Heart left ventricle (tissue), 16 donors: ENCODE data around the gene OSBPL7. TPM values are rescaled to one million over a fixed set of nuclear protein-coding genes. Genes with fewer than 3 reads are reported as not detected.

Source experiments
- ATAC-seq, 4 donors: fragments of 200-7000 bp; cut with Tn5 transposase; one replicate each; pipeline ENCODE4 v1.9.1; 2020 to 2022; ENCODE audit warnings: moderate library complexity in 4 of 4, mild to moderate bottlenecking in 3 of 4, moderate number of reproducible peaks in 1 of 4
- DNase-seq, 5 donors: peaks; one replicate each; pipeline ENCODE4 v3.0.0-alpha.2; 2020
- H3K27ac ChIP-seq, 12 donors: fragments of 200-600 bp; sonication (generic) in 4 of 12; one replicate each; pipeline versions ENCODE4 v1.5.0 to v1.8.0; 2016 to 2022; ENCODE audit warnings: mild to moderate bottlenecking in 2 of 12
- H3K27me3 ChIP-seq, 9 donors: fragments of 200-600 bp; sonication (generic) in 2 of 9; one replicate each; pipeline versions ENCODE4 v1.5.1 to v1.8.0; 2016 to 2022; ENCODE audit warnings: mild to moderate bottlenecking in 3 of 9
- H3K36me3 ChIP-seq, 9 donors: fragments of 200-600 bp; sonication (generic) in 2 of 9; one replicate each; pipeline versions ENCODE4 v1.5.0 to v1.8.0; 2018 to 2022; ENCODE audit warnings: mild to moderate bottlenecking in 2 of 9
- H3K4me1 ChIP-seq, 12 donors: fragments of 200-600 bp; sonication (generic) in 4 of 12; one replicate each; pipeline versions ENCODE4 v1.5.0 to v1.8.0; 2016 to 2022; ENCODE audit warnings: mild to moderate bottlenecking in 3 of 12
- H3K4me3 ChIP-seq, 12 donors: fragments of 200-600 bp; sonication (generic) in 4 of 12; one replicate each; pipeline versions ENCODE4 v1.5.0 to v1.8.0; 2017 to 2022; ENCODE audit warnings: mild to moderate bottlenecking in 9 of 12, moderate library complexity in 4 of 12
- H3K9me3 ChIP-seq, 12 donors: fragments of 200-600 bp; sonication (generic) in 4 of 12; one replicate each; pipeline versions ENCODE4 v1.5.0 to v1.8.0; 2016 to 2022; ENCODE audit warnings: mild to moderate bottlenecking in 1 of 12
- POLR2A ChIP-seq, 2 donors: fragments of 450-650 bp; IDR thresholded peaks; one replicate each; pipeline ENCODE4 v1.6.1; 2017; ENCODE audit warnings: antibody characterized with exemption in 2 of 2, mild to moderate bottlenecking in 2 of 2, moderate library complexity in 2 of 2
- WGBS, 4 donors: extraction: QIAGEN DNeasy Blood & Tissue Kit in 2 of 4; methylation state at CpG; one replicate each; pipeline versions ENCODE4 v1.1.5 to v1.1.7; 2013 to 2018; 5-methylcytosine and 5-hydroxymethylcytosine counted together
- intact Hi-C, 10 donors: fragments of 100-400 bp; cut with DNase I; formaldehyde crosslinking; loops; one replicate each; pipeline versions ENCODE4 v1.11.1 to v1.14.2; 2022
- polyA plus RNA-seq, 2 donors: library from polyadenylated mRNA; stranded (reverse); fragments of 200-250 nt; gene quantifications; one replicate each; pipeline ENCODE4 v1.2.3, GENCODE V29; 2013
- total RNA-seq, 9 donors: library from RNA; depleted of rRNA in 2 of 9; stranded (reverse); fragments of >200 nt in 2 of 9; fragmentation: NEBNext Ultra II Directional in 3 of 9; extraction: Animal tissue kit (Norgen Biotek cat#: 25700) in 3 of 9; gene quantifications; one replicate each; pipeline versions ENCODE4 v1.1.0 to v1.2.4, GENCODE V29; 2016 to 2023
- TF ChIP-seq, protein P1 (sequence below), 12 donors: fragments of 200-600 bp; sonication (generic) in 4 of 12; IDR thresholded peaks; one replicate each; pipeline versions ENCODE4 v1.5.0 to v1.8.0; 2018 to 2022; ENCODE audit warnings: antibody characterized with exemption in 12 of 12, mild to moderate bottlenecking in 5 of 12
- donor health status: ischemic (EF 13 %, LVEDD 7.1; RV severe dilation, severe dysfunction).
- donor health status: healthy with polysubstance abuse.
- donor health status: DM: no; HTN: yes; CAD: no.
- donor health status: DM: no; HTN: no; CAD: no.
- donor health status: ischemic (EF 25% LVEDD 6.9; RV normal size, moderate dysfunction).
- donor health status: ischemic (EF 25% LVEDD 5.7; RV mildly dilated, moderate dysfunction).
- donor health status: healthy.
- donor health status: DM: yes; HTN: yes; CAD: no.
- donor health status: ischemic (EF 35%, LVEDD 5.7; RV mildly dilated, moderate dysfunction).
- donor health status: nonischemic (EF 11% LVEDD 7.7; RV severe dilation, severe dysfunction).
- donor health status: DM: yes; HTN: yes; CAD: no.
- donor health status: PGD.
- donor health status: ischemic (EF 29% LVEDD 5.4; RV normal size, mild dysfunction).
- donor health status: nonischemic (EF 23%, LVEDD 6.1; RV moderate dilation, normal function).

OSBPL7 gene
- total and polyA plus RNA-seq, 11 donors, result 1.5 to 7.4 (median 5.2) TPM

DNA sequence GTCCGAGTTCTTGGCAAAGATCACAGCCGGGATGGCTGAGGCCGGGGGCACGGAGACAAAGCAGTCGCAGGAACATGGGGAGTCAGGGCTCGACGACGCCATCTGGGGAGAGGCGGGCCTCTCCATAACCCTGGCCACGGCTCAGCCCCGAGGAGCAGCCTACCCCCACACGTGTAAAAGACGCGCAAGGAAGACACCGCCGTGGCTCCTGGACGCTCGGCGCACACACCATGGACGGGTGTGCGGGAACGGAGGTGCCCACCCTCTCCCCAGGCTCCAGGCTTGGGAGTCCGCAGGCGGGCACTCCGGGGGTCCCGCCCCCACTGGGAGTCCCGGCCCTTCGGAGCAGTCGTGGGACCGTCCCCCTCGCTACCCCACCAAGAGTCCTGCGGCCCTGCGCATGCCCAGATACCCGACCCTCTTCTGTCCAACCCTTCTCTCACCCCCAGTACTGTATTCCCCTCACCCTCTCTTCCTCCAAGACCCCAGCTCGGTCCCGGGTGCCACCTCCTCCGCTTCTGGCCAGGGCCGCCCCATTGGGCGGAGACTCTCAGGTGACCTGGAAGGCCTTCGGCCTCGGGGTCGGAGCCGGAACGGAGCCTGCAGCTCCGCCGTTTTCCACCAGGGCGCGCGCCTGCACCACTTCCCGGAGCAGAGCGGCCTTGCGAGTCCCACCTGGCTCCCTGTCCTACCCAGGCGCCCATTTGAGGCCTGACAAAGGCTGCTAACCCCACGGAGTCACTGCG is 19.3 kb upstream of the OSBPL7 start, which contains the start of gene SCRN2:
TSS of gene SCRN2 (minus strand) at position 532 of the 746 bp plus-strand sequence. CDS start at position 102, 430 bp downstream.
- ATAC-seq (peak; percentile 81 to 95 (median 92)), DNase-seq (peak; percentile 89 to 96 (median 91))
- no peak for TF ChIP-seq POLR2A (IDR thresholded peaks at IDR 0.05)
- TF ChIP-seq, protein P1, sequence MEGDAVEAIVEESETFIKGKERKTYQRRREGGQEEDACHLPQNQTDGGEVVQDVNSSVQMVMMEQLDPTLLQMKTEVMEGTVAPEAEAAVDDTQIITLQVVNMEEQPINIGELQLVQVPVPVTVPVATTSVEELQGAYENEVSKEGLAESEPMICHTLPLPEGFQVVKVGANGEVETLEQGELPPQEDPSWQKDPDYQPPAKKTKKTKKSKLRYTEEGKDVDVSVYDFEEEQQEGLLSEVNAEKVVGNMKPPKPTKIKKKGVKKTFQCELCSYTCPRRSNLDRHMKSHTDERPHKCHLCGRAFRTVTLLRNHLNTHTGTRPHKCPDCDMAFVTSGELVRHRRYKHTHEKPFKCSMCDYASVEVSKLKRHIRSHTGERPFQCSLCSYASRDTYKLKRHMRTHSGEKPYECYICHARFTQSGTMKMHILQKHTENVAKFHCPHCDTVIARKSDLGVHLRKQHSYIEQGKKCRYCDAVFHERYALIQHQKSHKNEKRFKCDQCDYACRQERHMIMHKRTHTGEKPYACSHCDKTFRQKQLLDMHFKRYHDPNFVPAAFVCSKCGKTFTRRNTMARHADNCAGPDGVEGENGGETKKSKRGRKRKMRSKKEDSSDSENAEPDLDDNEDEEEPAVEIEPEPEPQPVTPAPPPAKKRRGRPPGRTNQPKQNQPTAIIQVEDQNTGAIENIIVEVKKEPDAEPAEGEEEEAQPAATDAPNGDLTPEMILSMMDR (IDR thresholded peaks at IDR 0.05), result peak; percentile 93 to 99 (median 98)
- H3K4me3 ChIP-seq, result peak within 1 kb of the TSS; percentile 57 to 96 (median 90)
- intact Hi-C loops, result loop anchor here (1.0 to 10.0 kb wide), 16 partner anchors 49 to 181 kb away; partner anchors contain the start of genes CDK5RAP3 (in 7 of the 10) and PNPO (in 2 of the 10)
- H3K4me1 ChIP-seq, result peaks cover 4 to 28% (median 19%) of the 10 kb centered on the region in 12 donors
- peaks cover 0 to 24% (median 8%) of the 10 kb centered on the region in 9 donors for H3K27me3 ChIP-seq
- WGBS, 4 donors, result 0 to 1% (median 0%) methylated on average over 38 to 55 of the region's 55 CpGs
- no peaks in the 10 kb centered on the region for H3K9me3 ChIP-seq
- peak within 1 kb of the TSS in 11 of 12 donors; percentile 55 to 84 (median 75) for H3K27ac ChIP-seq
- H3K36me3 ChIP-seq, result peaks cover 0 to 32% (median 18%) of the 10 kb centered on the region in 9 donors

DNA sequence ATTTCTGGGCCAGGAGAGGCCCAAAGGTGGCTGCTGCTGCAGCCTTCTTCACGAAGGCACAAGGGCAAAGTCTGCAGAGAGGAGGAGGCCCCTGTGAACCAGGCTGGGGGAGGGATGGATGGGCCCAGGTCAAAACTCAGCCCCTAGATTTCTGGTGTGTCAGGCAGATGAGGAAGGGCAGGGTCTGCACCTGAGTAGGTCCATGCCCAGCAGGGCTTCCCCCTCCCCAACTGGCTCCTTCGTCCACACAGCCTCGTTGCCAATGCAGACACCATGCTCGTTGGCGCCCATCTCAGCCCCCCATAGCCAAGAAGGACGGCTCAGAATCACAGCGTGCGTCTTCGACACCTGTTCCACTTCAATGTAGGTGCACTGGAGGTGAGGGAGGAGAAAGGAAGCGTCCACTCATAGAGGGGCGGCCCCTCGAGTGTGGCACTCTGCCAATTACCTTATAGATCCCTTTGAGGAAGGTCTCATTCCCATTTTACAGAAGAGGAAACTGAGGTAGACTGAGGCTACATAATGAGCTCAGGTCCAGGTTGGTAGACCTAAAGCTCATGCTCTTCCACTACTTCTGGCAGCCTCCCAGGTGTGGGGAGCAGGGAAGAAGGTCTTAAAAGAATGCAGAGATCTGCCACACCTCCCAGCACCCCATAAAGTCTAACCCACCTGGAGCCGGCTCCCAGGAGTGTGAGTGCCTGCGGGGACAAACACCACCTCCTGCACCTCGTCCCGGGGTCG is 18.6 kb upstream of the OSBPL7 start:
- ATAC-seq (no peak), DNase-seq (peak in 1 of 5 donors; percentile 37)
- Histone ChIP-seq H3K27me3 (peaks cover 0 to 17% (median under 1%) of the 10 kb centered on the region in 9 donors), H3K4me3 (peak overlapping the region; percentile 57 to 96 (median 90)), H3K4me1 (peaks cover 4 to 32% (median 19%) of the 10 kb centered on the region in 12 donors), H3K9me3 (no peaks in the 10 kb centered on the region), H3K27ac (peak overlapping the region in 11 of 12 donors; percentile 55 to 84 (median 75)), H3K36me3 (peaks cover 0 to 37% (median 22%) of the 10 kb centered on the region in 9 donors)
- intact Hi-C loops, result loop anchor here (2.0 to 10.0 kb wide), 11 partner anchors 51 to 182 kb away; partner anchors contain the start of genes CDK5RAP3 (in 6 of the 10) and PNPO (in 2 of the 10)
- no peak for TF ChIP-seq POLR2A (IDR thresholded peaks at IDR 0.05)
- TF ChIP-seq, protein P1 (IDR thresholded peaks at IDR 0.05), result no peak
- WGBS, 4 donors, result 47 to 53% (median 51%) methylated on average over 15 to 17 of the region's 17 CpGs

DNA sequence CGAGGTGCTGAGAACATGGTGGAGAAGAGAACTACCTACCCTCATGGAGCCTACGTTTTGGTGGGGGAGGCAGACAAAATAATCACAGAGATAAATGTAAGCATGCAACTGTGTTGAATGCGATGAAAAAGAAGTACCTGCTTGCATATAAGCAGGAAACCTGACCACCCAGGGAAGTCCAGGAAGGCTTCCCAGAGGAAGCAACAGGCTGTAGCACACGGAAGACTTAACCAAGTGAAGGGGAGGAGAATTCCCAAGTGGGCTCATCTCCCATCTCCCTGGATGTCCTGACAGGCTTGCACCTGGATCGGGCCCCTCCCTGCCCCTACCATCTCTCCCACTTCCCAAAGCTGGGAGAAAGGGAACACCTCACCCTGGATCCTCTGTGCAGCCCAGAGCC is 17.5 kb upstream of the OSBPL7 start:
- no peak for ATAC-seq
- no peak overlapping the region for H3K4me3 ChIP-seq
- H3K27ac ChIP-seq, result no peak overlapping the region
- DNase-seq, result no peak
- 90 to 93% (median 91%) methylated on average over 5 of the region's 5 CpGs for whole genome bisulfite sequencing, 4 donors
- TF ChIP-seq, protein P1 (IDR thresholded peaks at IDR 0.05), result no peak
- no peak for TF ChIP-seq POLR2A (IDR thresholded peaks at IDR 0.05)
- peaks cover 0 to 8% (median 0%) of the 10 kb centered on the region in 9 donors for H3K27me3 ChIP-seq
- peaks cover 4 to 41% (median 24%) of the 10 kb centered on the region in 12 donors for H3K4me1 ChIP-seq
- H3K9me3 ChIP-seq, result no peaks in the 10 kb centered on the region
- peaks cover 0 to 37% (median 22%) of the 10 kb centered on the region in 9 donors for H3K36me3 ChIP-seq
- intact Hi-C loops, result no loop called here
